ENCODE measurements around the gene SRC.

Gene SRC

DNA sequence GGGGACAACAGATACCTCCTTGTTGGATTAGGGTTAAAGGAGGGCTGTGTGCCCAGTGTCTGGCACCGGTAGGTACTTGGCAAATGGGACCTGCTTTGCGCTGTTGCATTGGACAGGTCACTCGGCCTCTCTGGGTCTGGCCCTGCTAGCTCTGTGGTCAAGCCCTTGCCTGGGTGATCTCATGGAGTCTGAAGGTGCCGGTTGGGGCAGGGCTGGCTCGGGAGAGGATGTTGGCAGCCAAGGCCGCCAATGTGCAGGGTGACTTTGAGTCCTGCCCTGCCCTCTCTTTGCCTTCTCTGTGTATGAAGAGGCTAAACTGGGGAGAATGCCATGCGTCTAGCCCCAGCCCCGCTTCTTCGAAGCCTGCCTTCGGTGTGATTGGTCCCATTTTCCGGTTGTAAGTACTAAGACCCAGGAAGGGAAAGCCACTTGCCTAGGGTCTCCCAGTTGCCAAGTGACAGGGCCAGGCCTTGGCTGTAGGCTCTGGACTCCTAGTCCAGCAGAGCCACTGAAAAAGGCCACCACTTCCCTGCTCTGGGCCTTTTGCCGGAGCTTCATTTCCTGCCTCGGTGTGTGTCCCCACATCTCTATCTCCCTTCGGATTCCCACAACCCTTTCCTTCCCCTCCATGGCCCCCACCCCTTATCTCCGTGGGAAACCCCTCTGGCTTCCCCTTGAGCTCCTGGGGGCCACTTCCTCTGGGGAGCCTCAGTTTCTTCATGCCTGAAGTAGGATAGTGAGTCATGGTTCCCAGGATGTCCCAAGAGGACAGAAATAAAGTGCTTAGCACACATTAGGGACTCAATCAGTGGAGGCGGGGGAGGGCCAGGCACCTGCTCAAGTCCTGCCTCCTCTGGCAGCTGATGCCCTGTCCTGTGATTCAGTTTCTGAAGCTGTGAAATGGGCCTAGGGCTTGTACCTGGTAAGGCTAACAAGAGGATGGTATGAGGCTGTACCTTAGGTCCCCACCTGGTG lies 3.9 kb downstream of the SRC start:
- no peak for TF ChIP-seq TARDBP (IDR thresholded peaks at IDR 0.05)
- TF ChIP-seq L3MBTL2 (conservative IDR thresholded peaks at IDR 0.05) = no peak
- no peak for TF ChIP-seq HDGF (IDR thresholded peaks at IDR 0.05; ENCODE audit: borderline replicate concordance)
- no peak for TF ChIP-seq FOXM1 (IDR thresholded peaks at IDR 0.05; ENCODE audit: borderline replicate concordance)
- TF ChIP-seq FOXA1 (IDR thresholded peaks at IDR 0.05) = no peak
- TF ChIP-seq SP1 (IDR thresholded peaks at IDR 0.05) = no peak
- no peak for TF ChIP-seq FOXK2 (IDR thresholded peaks at IDR 0.05)
- TF ChIP-seq LEF1 (IDR thresholded peaks at IDR 0.05; ENCODE audit: borderline replicate concordance) = no peak
- TF ChIP-seq ARNT (IDR thresholded peaks at IDR 0.05) = no peak
- TF ChIP-seq NFRKB (IDR thresholded peaks at IDR 0.05) = no peak
- TF ChIP-seq CTBP1 (IDR thresholded peaks at IDR 0.05; ENCODE audit: borderline replicate concordance) = no peak
- TF ChIP-seq ZNF384 (IDR thresholded peaks at IDR 0.05) = no peak
- TF ChIP-seq, protein P1, sequence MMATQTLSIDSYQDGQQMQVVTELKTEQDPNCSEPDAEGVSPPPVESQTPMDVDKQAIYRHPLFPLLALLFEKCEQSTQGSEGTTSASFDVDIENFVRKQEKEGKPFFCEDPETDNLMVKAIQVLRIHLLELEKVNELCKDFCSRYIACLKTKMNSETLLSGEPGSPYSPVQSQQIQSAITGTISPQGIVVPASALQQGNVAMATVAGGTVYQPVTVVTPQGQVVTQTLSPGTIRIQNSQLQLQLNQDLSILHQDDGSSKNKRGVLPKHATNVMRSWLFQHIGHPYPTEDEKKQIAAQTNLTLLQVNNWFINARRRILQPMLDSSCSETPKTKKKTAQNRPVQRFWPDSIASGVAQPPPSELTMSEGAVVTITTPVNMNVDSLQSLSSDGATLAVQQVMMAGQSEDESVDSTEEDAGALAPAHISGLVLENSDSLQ (IDR thresholded peaks at IDR 0.05) = no peak
- TF ChIP-seq ELF4 (IDR thresholded peaks at IDR 0.05) = no peak
- no peak for TF ChIP-seq SUZ12 (IDR thresholded peaks at IDR 0.05)
- no peak for TF ChIP-seq BHLHE40 (IDR thresholded peaks at IDR 0.05; ENCODE audit: borderline replicate concordance)
- ChIA-PET POLR2A (no interaction called here), CTCF (no interaction called here)
- DNase-seq (ENCODE audit: extremely low spot score) = no peak

- TF ChIP-seq ELF4 (IDR thresholded peaks at IDR 0.05) (no peak), TARDBP (IDR thresholded peaks at IDR 0.05) (no peak), LEF1 (IDR thresholded peaks at IDR 0.05; ENCODE audit: borderline replicate concordance) (no peak), ARNT (IDR thresholded peaks at IDR 0.05) (no peak), SP1 (IDR thresholded peaks at IDR 0.05) (no peak), NFRKB (IDR thresholded peaks at IDR 0.05) (no peak), SUZ12 (IDR thresholded peaks at IDR 0.05) (no peak), L3MBTL2 (conservative IDR thresholded peaks at IDR 0.05) (no peak), FOXM1 (IDR thresholded peaks at IDR 0.05; ENCODE audit: borderline replicate concordance) (no peak), ZNF384 (IDR thresholded peaks at IDR 0.05) (no peak), FOXK2 (IDR thresholded peaks at IDR 0.05) (no peak), BHLHE40 (IDR thresholded peaks at IDR 0.05; ENCODE audit: borderline replicate concordance) (no peak), FOXA1 (IDR thresholded peaks at IDR 0.05) (no peak), CTBP1 (IDR thresholded peaks at IDR 0.05; ENCODE audit: borderline replicate concordance) (no peak), HDGF (IDR thresholded peaks at IDR 0.05; ENCODE audit: borderline replicate concordance) (no peak)
- TF ChIP-seq, protein P1 (IDR thresholded peaks at IDR 0.05) = no peak
- POLR2A ChIA-PET = no interaction called here
- CTCF ChIA-PET = no interaction called here
- DNase-seq (ENCODE audit: extremely low spot score) = no peak
Observed at GRCh38 chr20:37350649-37351574, 5.0 kb downstream of the SRC start.

- ChIA-PET POLR2A (no interaction called here), CTCF (interaction anchor here (0.7 kb wide), 1 partner anchor 160 kb away, joined by 4 read pairs; no protein-coding TSS in a partner anchor)
- TF ChIP-seq L3MBTL2 (conservative IDR thresholded peaks at IDR 0.05) (no peak), NFRKB (IDR thresholded peaks at IDR 0.05) (no peak), ELF4 (IDR thresholded peaks at IDR 0.05) (no peak), BHLHE40 (IDR thresholded peaks at IDR 0.05; ENCODE audit: borderline replicate concordance) (no peak), TARDBP (IDR thresholded peaks at IDR 0.05) (no peak), ZNF384 (IDR thresholded peaks at IDR 0.05) (no peak), ARNT (IDR thresholded peaks at IDR 0.05) (no peak), CTBP1 (IDR thresholded peaks at IDR 0.05; ENCODE audit: borderline replicate concordance) (no peak), LEF1 (IDR thresholded peaks at IDR 0.05; ENCODE audit: borderline replicate concordance) (no peak), HDGF (IDR thresholded peaks at IDR 0.05; ENCODE audit: borderline replicate concordance) (no peak), SP1 (IDR thresholded peaks at IDR 0.05) (no peak), SUZ12 (IDR thresholded peaks at IDR 0.05) (no peak), FOXA1 (IDR thresholded peaks at IDR 0.05) (no peak), FOXK2 (IDR thresholded peaks at IDR 0.05) (no peak), FOXM1 (IDR thresholded peaks at IDR 0.05; ENCODE audit: borderline replicate concordance) (no peak)
- TF ChIP-seq, protein P1 (IDR thresholded peaks at IDR 0.05) = no peak
- no peak for DNase-seq (ENCODE audit: extremely low spot score)
Observed at GRCh38 chr20:37351689-37352607, 6.0 kb downstream of the SRC start.

GRCh38 chr20:37352608-37352980 lies 6.7 kb downstream of the SRC start:
- DNase-seq (ENCODE audit: extremely low spot score) = no peak
- ChIA-PET POLR2A (no interaction called here), CTCF (no interaction called here)
- TF ChIP-seq HDGF (IDR thresholded peaks at IDR 0.05; ENCODE audit: borderline replicate concordance) (no peak), NFRKB (IDR thresholded peaks at IDR 0.05) (no peak), ZNF384 (IDR thresholded peaks at IDR 0.05) (no peak), BHLHE40 (IDR thresholded peaks at IDR 0.05; ENCODE audit: borderline replicate concordance) (no peak), FOXM1 (IDR thresholded peaks at IDR 0.05; ENCODE audit: borderline replicate concordance) (no peak), ARNT (IDR thresholded peaks at IDR 0.05) (no peak), FOXA1 (IDR thresholded peaks at IDR 0.05) (no peak), ELF4 (IDR thresholded peaks at IDR 0.05) (no peak), SP1 (IDR thresholded peaks at IDR 0.05) (no peak), FOXK2 (IDR thresholded peaks at IDR 0.05) (no peak), SUZ12 (IDR thresholded peaks at IDR 0.05) (no peak), CTBP1 (IDR thresholded peaks at IDR 0.05; ENCODE audit: borderline replicate concordance) (no peak), L3MBTL2 (conservative IDR thresholded peaks at IDR 0.05) (no peak), LEF1 (IDR thresholded peaks at IDR 0.05; ENCODE audit: borderline replicate concordance) (no peak), TARDBP (IDR thresholded peaks at IDR 0.05) (no peak)
- TF ChIP-seq, protein P1 (IDR thresholded peaks at IDR 0.05) = no peak
